Measurements from ENCODE around the gene NME9.

NME9 gene

DNA sequence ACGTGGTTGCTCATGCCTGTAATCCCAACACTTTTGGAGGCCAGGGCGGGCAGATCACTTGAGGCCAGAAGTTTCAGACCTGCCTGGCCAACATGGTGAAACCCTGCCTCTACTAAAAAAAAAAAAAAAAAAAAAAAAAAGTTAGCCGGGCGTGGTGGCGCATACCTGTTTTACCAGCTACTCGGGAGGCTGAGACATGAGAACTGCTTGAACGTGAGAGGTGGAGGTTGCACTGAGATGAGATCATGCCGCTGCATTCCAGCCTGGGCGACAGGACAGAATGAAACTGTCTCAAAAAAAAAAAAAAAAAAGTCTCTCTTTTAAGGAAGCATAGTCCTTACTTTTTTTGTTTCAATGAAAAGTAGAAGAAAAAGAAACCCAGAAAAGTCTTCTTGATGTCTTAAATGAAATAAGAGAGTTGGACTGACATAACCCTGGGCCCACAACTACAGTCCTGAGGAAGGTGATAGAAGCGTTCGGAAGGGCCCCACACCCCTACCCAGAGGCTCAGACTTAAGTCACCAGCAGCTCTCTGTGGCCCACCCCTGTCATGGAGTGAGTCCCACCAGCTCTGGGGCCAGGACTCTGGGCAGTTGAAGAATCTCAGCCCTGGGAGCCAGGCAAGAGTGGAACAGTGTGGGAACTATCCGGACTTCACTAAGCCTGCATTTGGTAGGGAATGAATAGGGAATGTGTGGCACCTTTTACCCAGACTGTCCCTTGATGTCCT, 2.6 kb downstream of the NME9 start:
- Histone ChIP-seq H3K27me3 (ENCODE audit: insufficient read depth, poor library complexity, severe bottlenecking) (peaks cover 23% of the 10 kb centered on the region), H3K4me3 (replicated peaks; ENCODE audit: insufficient read depth, low read length) (no peak overlapping the region), H3K27ac (replicated peaks) (no peak overlapping the region)
- no peak for DNase-seq (ENCODE audit: low read depth in 1 of 2, low spot score in 1 of 2)
- TF ChIP-seq, protein P1, sequence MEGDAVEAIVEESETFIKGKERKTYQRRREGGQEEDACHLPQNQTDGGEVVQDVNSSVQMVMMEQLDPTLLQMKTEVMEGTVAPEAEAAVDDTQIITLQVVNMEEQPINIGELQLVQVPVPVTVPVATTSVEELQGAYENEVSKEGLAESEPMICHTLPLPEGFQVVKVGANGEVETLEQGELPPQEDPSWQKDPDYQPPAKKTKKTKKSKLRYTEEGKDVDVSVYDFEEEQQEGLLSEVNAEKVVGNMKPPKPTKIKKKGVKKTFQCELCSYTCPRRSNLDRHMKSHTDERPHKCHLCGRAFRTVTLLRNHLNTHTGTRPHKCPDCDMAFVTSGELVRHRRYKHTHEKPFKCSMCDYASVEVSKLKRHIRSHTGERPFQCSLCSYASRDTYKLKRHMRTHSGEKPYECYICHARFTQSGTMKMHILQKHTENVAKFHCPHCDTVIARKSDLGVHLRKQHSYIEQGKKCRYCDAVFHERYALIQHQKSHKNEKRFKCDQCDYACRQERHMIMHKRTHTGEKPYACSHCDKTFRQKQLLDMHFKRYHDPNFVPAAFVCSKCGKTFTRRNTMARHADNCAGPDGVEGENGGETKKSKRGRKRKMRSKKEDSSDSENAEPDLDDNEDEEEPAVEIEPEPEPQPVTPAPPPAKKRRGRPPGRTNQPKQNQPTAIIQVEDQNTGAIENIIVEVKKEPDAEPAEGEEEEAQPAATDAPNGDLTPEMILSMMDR (IDR thresholded peaks at IDR 0.05; ENCODE audit: insufficient read depth, low read length): no peak
- TF ChIP-seq POLR2AphosphoS5 (IDR thresholded peaks at IDR 0.05; ENCODE audit: low read depth) (no peak), GABPA (IDR thresholded peaks at IDR 0.05; ENCODE audit: low read depth) (no peak), SPI1 (IDR thresholded peaks at IDR 0.05; ENCODE audit: borderline replicate concordance, low read depth) (no peak)
- TF ChIP-seq, protein P2, sequence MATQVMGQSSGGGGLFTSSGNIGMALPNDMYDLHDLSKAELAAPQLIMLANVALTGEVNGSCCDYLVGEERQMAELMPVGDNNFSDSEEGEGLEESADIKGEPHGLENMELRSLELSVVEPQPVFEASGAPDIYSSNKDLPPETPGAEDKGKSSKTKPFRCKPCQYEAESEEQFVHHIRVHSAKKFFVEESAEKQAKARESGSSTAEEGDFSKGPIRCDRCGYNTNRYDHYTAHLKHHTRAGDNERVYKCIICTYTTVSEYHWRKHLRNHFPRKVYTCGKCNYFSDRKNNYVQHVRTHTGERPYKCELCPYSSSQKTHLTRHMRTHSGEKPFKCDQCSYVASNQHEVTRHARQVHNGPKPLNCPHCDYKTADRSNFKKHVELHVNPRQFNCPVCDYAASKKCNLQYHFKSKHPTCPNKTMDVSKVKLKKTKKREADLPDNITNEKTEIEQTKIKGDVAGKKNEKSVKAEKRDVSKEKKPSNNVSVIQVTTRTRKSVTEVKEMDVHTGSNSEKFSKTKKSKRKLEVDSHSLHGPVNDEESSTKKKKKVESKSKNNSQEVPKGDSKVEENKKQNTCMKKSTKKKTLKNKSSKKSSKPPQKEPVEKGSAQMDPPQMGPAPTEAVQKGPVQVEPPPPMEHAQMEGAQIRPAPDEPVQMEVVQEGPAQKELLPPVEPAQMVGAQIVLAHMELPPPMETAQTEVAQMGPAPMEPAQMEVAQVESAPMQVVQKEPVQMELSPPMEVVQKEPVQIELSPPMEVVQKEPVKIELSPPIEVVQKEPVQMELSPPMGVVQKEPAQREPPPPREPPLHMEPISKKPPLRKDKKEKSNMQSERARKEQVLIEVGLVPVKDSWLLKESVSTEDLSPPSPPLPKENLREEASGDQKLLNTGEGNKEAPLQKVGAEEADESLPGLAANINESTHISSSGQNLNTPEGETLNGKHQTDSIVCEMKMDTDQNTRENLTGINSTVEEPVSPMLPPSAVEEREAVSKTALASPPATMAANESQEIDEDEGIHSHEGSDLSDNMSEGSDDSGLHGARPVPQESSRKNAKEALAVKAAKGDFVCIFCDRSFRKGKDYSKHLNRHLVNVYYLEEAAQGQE (IDR thresholded peaks at IDR 0.05; ENCODE audit: insufficient replicate concordance, low read depth): no peak

DNA sequence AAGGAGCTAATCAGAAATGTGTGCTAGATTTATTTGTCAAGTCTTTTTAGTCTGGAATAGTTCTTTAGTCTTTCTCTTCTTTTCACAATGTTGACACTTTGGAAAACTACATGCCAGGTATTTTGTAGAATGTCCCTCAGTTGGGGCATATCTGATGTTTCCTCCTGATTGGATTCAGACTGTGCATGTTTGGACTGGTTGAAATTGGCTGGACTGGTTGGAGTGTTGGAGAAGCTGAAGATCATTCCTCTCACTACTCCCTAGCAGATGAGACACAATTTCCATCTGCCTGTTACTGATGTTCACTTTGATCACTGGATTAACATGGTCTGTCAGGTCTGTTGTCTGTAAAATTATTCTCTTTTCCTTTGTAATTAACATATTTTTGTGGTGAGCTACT, 3.7 kb downstream of the NME9 start:
- DNase-seq (ENCODE audit: low read depth in 1 of 2, low spot score in 1 of 2): no peak
- no peak for TF ChIP-seq GABPA (IDR thresholded peaks at IDR 0.05; ENCODE audit: low read depth)
- TF ChIP-seq SPI1 (IDR thresholded peaks at IDR 0.05; ENCODE audit: borderline replicate concordance, low read depth): no peak
- TF ChIP-seq, protein P2 (IDR thresholded peaks at IDR 0.05; ENCODE audit: insufficient replicate concordance, low read depth): no peak
- TF ChIP-seq, protein P1 (IDR thresholded peaks at IDR 0.05; ENCODE audit: insufficient read depth, low read length): no peak
- no peak for TF ChIP-seq POLR2AphosphoS5 (IDR thresholded peaks at IDR 0.05; ENCODE audit: low read depth)
- no peak overlapping the region for H3K27ac ChIP-seq (replicated peaks)
- peaks cover 19% of the 10 kb centered on the region for H3K27me3 ChIP-seq (ENCODE audit: insufficient read depth, poor library complexity, severe bottlenecking)
- H3K4me3 ChIP-seq (replicated peaks; ENCODE audit: insufficient read depth, low read length): no peak overlapping the region

DNA sequence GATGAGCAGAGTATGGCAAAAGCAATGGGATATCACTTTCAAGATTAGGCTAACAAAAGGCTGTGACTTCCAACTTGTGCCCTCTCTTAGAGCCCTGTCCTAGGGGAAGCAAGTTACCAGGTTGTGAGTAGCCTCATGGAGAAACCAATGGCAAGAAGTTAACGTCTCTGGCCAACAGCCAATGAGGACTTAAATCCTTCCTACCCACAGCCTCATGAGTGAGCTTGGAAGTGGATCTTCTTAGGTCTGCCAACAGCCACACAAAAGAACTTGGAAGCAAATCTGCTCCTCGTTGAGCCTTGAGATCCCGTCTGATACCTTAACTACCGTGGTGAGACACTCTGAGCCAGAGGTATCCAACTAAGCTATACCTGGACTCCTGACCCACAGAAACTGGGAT, 5.7 kb downstream of the NME9 start:
- no peak overlapping the region for H3K27ac ChIP-seq (replicated peaks)
- H3K27me3 ChIP-seq (ENCODE audit: insufficient read depth, poor library complexity, severe bottlenecking): peaks cover 3% of the 10 kb centered on the region
- TF ChIP-seq GABPA (IDR thresholded peaks at IDR 0.05; ENCODE audit: low read depth) (no peak), POLR2AphosphoS5 (IDR thresholded peaks at IDR 0.05; ENCODE audit: low read depth) (no peak), SPI1 (IDR thresholded peaks at IDR 0.05; ENCODE audit: borderline replicate concordance, low read depth) (no peak)
- TF ChIP-seq, protein P2 (IDR thresholded peaks at IDR 0.05; ENCODE audit: insufficient replicate concordance, low read depth): no peak
- TF ChIP-seq, protein P1 (IDR thresholded peaks at IDR 0.05; ENCODE audit: insufficient read depth, low read length): no peak
- no peak overlapping the region for H3K4me3 ChIP-seq (replicated peaks; ENCODE audit: insufficient read depth, low read length)
- DNase-seq (ENCODE audit: low read depth in 1 of 2, low spot score in 1 of 2): no peak

All from HL-60 (cell line).